Esophagus squamous epithelium (tissue), 4 donors: ENCODE results near the gene PCDHGB2.

Experiments
- POLR2A ChIP-seq, 4 donors: fragments of 450-650 bp; IDR thresholded peaks; one replicate each; pipeline ENCODE4 v1.6.1; 2017; ENCODE audit warnings: antibody characterized with exemption in 4 of 4, mild to moderate bottlenecking in 4 of 4, moderate library complexity in 3 of 4
- TF ChIP-seq, protein P1 (sequence below), 6 experiments: fragments of 450-650 bp in 4 of 6; fragments of 200-600 bp in 2 of 6; sonication (generic) in 2 of 6; IDR thresholded peaks; one replicate each; pipeline ENCODE4 v1.5.1; 2016 to 2019; ENCODE audit warnings: antibody characterized with exemption in 6 of 6, mild to moderate bottlenecking in 4 of 6, moderate library complexity in 4 of 6

DNA sequence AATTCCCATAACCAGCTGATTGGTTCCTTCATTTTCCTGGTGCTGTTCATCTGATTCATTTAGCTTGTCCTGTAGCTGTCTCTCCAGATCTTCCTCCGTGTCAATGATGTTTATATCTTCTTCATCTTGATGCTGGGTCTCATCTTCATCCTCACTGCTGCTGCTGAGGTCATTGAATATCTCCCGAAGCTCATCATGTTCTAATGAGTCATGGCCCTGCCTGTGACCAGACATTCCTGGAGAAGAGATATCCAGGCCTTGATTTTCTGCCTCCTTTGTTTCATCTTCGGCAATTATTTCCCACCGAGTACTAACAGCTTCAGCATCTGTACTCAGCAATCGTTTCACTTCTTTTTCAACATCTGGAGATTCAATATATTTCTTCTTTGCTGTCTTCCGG, 40.6 kb upstream of the PCDHGB2 start:
- TF ChIP-seq POLR2A (IDR thresholded peaks at IDR 0.05) = no peak
- TF ChIP-seq, protein P1, sequence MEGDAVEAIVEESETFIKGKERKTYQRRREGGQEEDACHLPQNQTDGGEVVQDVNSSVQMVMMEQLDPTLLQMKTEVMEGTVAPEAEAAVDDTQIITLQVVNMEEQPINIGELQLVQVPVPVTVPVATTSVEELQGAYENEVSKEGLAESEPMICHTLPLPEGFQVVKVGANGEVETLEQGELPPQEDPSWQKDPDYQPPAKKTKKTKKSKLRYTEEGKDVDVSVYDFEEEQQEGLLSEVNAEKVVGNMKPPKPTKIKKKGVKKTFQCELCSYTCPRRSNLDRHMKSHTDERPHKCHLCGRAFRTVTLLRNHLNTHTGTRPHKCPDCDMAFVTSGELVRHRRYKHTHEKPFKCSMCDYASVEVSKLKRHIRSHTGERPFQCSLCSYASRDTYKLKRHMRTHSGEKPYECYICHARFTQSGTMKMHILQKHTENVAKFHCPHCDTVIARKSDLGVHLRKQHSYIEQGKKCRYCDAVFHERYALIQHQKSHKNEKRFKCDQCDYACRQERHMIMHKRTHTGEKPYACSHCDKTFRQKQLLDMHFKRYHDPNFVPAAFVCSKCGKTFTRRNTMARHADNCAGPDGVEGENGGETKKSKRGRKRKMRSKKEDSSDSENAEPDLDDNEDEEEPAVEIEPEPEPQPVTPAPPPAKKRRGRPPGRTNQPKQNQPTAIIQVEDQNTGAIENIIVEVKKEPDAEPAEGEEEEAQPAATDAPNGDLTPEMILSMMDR (IDR thresholded peaks at IDR 0.05) = no peak
